Ishikawa (cell line): Measurements from ENCODE around the gene VPS41.

Experiments
- CREB1 ChIP-seq: IDR thresholded peaks from 2 replicates; pipeline ENCODE4 v1.6.1; 2012; ENCODE audit warnings: low read depth
- EGR1 ChIP-seq: IDR thresholded peaks from 2 replicates; pipeline ENCODE4 v1.6.1; 2012
- EP300 ChIP-seq: IDR thresholded peaks from 2 replicates; pipeline ENCODE4 v1.6.1; 2012; ENCODE audit warnings: borderline replicate concordance
- FOXM1 ChIP-seq: IDR thresholded peaks from 2 replicates; pipeline ENCODE4 v1.6.1; 2012; ENCODE audit warnings: low read depth, borderline replicate concordance
- NFIC ChIP-seq: IDR thresholded peaks from 2 replicates; pipeline ENCODE4 v1.6.1; 2012
- RAD21 ChIP-seq: IDR thresholded peaks from 2 replicates; pipeline ENCODE4 v1.6.1; 2012; ENCODE audit warnings: low read depth
- TAF1 ChIP-seq: IDR thresholded peaks from 2 replicates; pipeline ENCODE4 v1.6.1; 2012; ENCODE audit warnings: low read depth, mild to moderate bottlenecking
- TCF12 ChIP-seq: IDR thresholded peaks from 2 replicates; pipeline ENCODE4 v1.6.1; 2012; ENCODE audit warnings: low read depth
- YY1 ChIP-seq: IDR thresholded peaks from 2 replicates; pipeline ENCODE4 v1.6.1; 2012; ENCODE audit warnings: low read depth
- TF ChIP-seq, protein P1 (sequence below): IDR thresholded peaks from 2 replicates; pipeline ENCODE4 v1.6.1; 2012; ENCODE audit warnings: low read depth, mild to moderate bottlenecking

DNA sequence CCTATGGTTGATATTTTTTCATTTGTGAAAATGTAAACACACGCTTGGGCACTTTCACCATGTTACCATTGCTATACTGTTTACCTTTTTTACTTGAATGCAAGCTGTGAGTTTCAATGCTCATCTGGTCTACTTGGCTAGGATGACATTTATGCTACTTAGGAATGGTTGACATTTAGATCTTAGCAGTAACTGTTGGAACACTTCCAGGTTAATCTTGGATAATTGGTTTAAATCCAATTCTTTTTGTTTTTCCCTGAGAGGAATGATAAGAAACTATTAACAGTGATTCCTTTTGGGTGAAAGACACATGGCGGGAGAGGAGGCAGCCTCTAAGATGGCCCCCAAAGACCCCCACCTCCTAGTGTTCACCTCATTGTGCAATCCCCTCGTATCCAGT lies 226.4 kb downstream of the VPS41 start:
- TF ChIP-seq RAD21 (no peak), FOXM1 (no peak), EGR1 (no peak), TAF1 (no peak), EP300 (no peak), YY1 (no peak), TCF12 (no peak), NFIC (no peak), CREB1 (no peak)
- TF ChIP-seq, protein P1, sequence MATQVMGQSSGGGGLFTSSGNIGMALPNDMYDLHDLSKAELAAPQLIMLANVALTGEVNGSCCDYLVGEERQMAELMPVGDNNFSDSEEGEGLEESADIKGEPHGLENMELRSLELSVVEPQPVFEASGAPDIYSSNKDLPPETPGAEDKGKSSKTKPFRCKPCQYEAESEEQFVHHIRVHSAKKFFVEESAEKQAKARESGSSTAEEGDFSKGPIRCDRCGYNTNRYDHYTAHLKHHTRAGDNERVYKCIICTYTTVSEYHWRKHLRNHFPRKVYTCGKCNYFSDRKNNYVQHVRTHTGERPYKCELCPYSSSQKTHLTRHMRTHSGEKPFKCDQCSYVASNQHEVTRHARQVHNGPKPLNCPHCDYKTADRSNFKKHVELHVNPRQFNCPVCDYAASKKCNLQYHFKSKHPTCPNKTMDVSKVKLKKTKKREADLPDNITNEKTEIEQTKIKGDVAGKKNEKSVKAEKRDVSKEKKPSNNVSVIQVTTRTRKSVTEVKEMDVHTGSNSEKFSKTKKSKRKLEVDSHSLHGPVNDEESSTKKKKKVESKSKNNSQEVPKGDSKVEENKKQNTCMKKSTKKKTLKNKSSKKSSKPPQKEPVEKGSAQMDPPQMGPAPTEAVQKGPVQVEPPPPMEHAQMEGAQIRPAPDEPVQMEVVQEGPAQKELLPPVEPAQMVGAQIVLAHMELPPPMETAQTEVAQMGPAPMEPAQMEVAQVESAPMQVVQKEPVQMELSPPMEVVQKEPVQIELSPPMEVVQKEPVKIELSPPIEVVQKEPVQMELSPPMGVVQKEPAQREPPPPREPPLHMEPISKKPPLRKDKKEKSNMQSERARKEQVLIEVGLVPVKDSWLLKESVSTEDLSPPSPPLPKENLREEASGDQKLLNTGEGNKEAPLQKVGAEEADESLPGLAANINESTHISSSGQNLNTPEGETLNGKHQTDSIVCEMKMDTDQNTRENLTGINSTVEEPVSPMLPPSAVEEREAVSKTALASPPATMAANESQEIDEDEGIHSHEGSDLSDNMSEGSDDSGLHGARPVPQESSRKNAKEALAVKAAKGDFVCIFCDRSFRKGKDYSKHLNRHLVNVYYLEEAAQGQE, result no peak
